DMS153 (cell line): ENCODE measurements around the gene SPOCK1.
"Not testable (repeated sequence)": the region's sequence is repeated elsewhere in the genome, so short reads cannot be mapped to it uniquely, and the experiment has no call there.

Experiments used
- DNase-seq: peaks from one replicate; lab custom pipeline; 2025; lab: John Stamatoyannopoulos, UW

The SPOCK1 gene

GRCh38 chr5:137263371-137264005, 235.6 kb downstream of the SPOCK1 start:
- no peak for DNase-seq

- DNase-seq = no peak
These were observed 236.3 kb downstream of the SPOCK1 start for GRCh38 chr5:137262818-137263217.

GRCh38 chr5:137260820-137261695, 238.1 kb downstream of the SPOCK1 start:
- no peak for DNase-seq

- DNase-seq = not testable (repeated sequence)
These were observed 240.0 kb downstream of the SPOCK1 start for GRCh38 chr5:137259115-137259514.

GRCh38 chr5:137254119-137255090, 244.7 kb downstream of the SPOCK1 start:
- DNase-seq = no peak

- no peak for DNase-seq
These were observed 246.6 kb downstream of the SPOCK1 start for GRCh38 chr5:137252512-137252911.

- no peak for DNase-seq
These were observed 248.7 kb downstream of the SPOCK1 start for GRCh38 chr5:137250421-137250820.

- DNase-seq = no peak
These were observed 250.6 kb downstream of the SPOCK1 start for GRCh38 chr5:137248527-137248926.

GRCh38 chr5:137245438-137245837, 253.7 kb downstream of the SPOCK1 start:
- DNase-seq = no peak

- no peak for DNase-seq
These were observed 258.8 kb downstream of the SPOCK1 start for GRCh38 chr5:137240285-137240684.

- no peak for DNase-seq
These were observed 262.1 kb downstream of the SPOCK1 start for GRCh38 chr5:137236849-137237507.

- DNase-seq = no peak
These were observed 262.9 kb downstream of the SPOCK1 start for GRCh38 chr5:137236252-137236651.

- no peak for DNase-seq
These were observed 263.9 kb downstream of the SPOCK1 start for GRCh38 chr5:137234973-137235943.

GRCh38 chr5:137233726-137234125, 265.4 kb downstream of the SPOCK1 start:
- DNase-seq = no peak

- DNase-seq = not testable (repeated sequence)
These were observed 265.8 kb downstream of the SPOCK1 start for GRCh38 chr5:137233304-137233703.

GRCh38 chr5:137231540-137231939, 267.6 kb downstream of the SPOCK1 start:
- no peak for DNase-seq

GRCh38 chr5:137228816-137229215, 270.3 kb downstream of the SPOCK1 start:
- no peak for DNase-seq

GRCh38 chr5:137226081-137226480, 273.0 kb downstream of the SPOCK1 start:
- DNase-seq = no peak

- DNase-seq = no peak
These were observed 275.5 kb downstream of the SPOCK1 start for GRCh38 chr5:137223324-137224295.
